ENCODE measurements around the gene ZNF530. TPM values are rescaled to one million over a fixed set of nuclear protein-coding genes. Genes with fewer than 3 reads are reported as not detected.

The ZNF530 gene
- total and polyA plus RNA-seq, 5 donors from 2014 or later: 1.5 to 7.8 (median 7.4) TPM

DNA sequence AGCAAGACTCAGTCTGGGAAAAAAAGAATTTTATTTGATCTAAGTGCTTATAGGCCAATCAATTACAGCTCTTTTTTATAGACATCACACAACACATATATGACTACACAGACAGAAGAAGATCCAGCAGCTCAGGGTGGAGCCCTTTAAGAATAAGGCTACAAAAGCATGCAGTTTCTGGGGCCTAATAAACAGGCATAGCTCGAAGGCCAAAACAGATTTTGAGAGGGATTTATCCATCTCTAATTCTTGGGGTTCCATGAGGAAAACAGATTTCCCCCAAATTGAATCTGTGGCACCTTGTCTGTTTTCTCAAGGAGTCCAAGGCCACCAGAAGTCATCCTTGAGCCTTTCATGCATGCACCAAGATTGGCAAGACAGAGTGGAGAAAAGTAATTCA is 36.1 kb upstream of the ZNF530 start:
- no peaks in the 10 kb centered on the region for H3K36me3 ChIP-seq (ENCODE audit: control insufficient read depth, insufficient read depth, low read length)
- H3K27ac ChIP-seq (ENCODE audit: insufficient read depth, low read length, poor library complexity, severe bottlenecking): no peak overlapping the region
- ATAC-seq (ENCODE audit: low read depth in 2 of 2): no peak
- H3K27me3 ChIP-seq (ENCODE audit: control insufficient read depth, insufficient read depth, low read length): peaks cover 5% of the 10 kb centered on the region
- H3K4me1 Mint-ChIP-seq: peaks cover 5 to 21% (median 11%) of the 10 kb centered on the region in 4 donors
- H3K4me3 ChIP-seq (ENCODE audit: low read depth, low read length): no peak overlapping the region
- H3K27ac Mint-ChIP-seq: no peak overlapping the region
- H3K9me3 Mint-ChIP-seq: peaks cover 2 to 73% (median 32%) of the 10 kb centered on the region in 7 donors
- H3K36me3 Mint-ChIP-seq: peaks cover 14% of the 10 kb centered on the region
- H3K27me3 Mint-ChIP-seq: no peaks in the 10 kb centered on the region
- DNase-seq: no peak
- peaks cover 17% of the 10 kb centered on the region for H3K4me1 ChIP-seq (ENCODE audit: control insufficient read depth, insufficient read depth, low read length, poor library complexity, severe bottlenecking)
- peaks cover 59% of the 10 kb centered on the region in 2 experiments for H3K9me3 ChIP-seq (ENCODE audit: control insufficient read depth in 2 of 2, low read length in 2 of 2)
- H3K4me3 Mint-ChIP-seq: no peak overlapping the region

DNA sequence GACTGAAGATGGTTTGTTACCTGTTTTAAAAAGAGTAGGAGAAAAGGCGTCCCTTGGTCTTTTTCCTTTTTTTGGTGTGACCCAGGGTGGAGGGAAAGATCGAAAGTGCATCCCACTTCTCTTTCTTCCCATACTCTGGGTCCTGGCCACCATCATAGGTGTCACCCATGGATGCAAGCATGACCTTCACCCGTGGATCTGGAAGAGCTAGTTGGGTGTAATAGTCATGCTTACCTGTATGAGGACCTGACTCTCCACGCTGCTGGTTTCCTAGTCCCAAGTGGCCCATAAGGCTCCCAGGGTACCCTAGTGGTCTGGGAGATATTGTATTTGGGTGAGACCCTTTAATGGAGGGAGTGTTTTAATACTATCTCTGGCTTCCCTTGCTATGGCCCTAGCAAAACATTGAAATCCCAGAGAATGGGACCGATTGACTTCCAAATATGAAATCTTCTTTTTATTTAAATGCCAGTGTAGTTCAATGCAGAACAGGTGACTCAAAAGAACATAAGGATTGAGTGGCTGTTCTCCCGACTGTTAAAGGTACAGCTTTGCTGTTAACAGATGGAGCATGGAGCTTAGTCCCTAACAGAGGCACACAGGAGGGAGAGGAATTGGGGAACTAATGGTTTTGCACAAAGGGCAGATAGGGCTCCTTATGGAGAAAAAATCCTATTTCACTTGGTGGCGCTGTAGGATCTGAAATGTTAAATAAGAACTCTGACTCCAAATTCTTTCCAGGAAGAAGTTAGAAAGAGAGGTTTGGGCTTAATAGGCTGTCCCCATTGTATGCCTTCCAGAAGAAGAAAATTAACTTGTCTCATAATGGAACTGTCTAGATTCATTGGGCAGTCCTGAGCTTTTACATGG is 33.1 kb upstream of the ZNF530 start:
- DNase-seq (peak in 1 of 3 donors; percentile 32), ATAC-seq (ENCODE audit: low read depth in 2 of 2) (no peak)
- Histone ChIP-seq H3K4me3 (ENCODE audit: low read depth, low read length) (no peak overlapping the region), H3K27ac (ENCODE audit: insufficient read depth, low read length, poor library complexity, severe bottlenecking) (no peak overlapping the region), H3K27me3 (ENCODE audit: control insufficient read depth, insufficient read depth, low read length) (peaks cover 3% of the 10 kb centered on the region), H3K9me3 (ENCODE audit: control insufficient read depth in 2 of 2, low read length in 2 of 2) (peaks cover 77 to 89% of the 10 kb centered on the region in 2 experiments), H3K4me1 (ENCODE audit: control insufficient read depth, insufficient read depth, low read length, poor library complexity, severe bottlenecking) (no peaks in the 10 kb centered on the region), H3K36me3 (ENCODE audit: control insufficient read depth, insufficient read depth, low read length) (no peaks in the 10 kb centered on the region)
- Mint-ChIP-seq H3K27me3 (no peaks in the 10 kb centered on the region), H3K27ac (no peak overlapping the region), H3K9me3 (peaks cover 4 to 83% (median 36%) of the 10 kb centered on the region in 7 donors), H3K4me1 (no peaks in the 10 kb centered on the region), H3K4me3 (no peak overlapping the region), H3K36me3 (peaks cover 13% of the 10 kb centered on the region)

GRCh38 chr19:57570707-57571106 is 29.0 kb upstream of the ZNF530 start:
- Mint-ChIP-seq H3K9me3 (peaks cover 0 to 87% (median 33%) of the 10 kb centered on the region in 7 donors), H3K36me3 (peaks cover 38% of the 10 kb centered on the region), H3K27ac (no peak overlapping the region), H3K27me3 (no peaks in the 10 kb centered on the region), H3K4me1 (peaks cover 0 to 4% (median 0%) of the 10 kb centered on the region in 4 donors), H3K4me3 (no peak overlapping the region)
- Histone ChIP-seq H3K4me3 (ENCODE audit: low read depth, low read length) (no peak overlapping the region), H3K36me3 (ENCODE audit: control insufficient read depth, insufficient read depth, low read length) (peaks cover 37% of the 10 kb centered on the region), H3K27ac (ENCODE audit: insufficient read depth, low read length, poor library complexity, severe bottlenecking) (no peak overlapping the region), H3K9me3 (ENCODE audit: control insufficient read depth in 2 of 2, low read length in 2 of 2) (peaks cover 85 to 100% of the 10 kb centered on the region in 2 experiments), H3K4me1 (ENCODE audit: control insufficient read depth, insufficient read depth, low read length, poor library complexity, severe bottlenecking) (no peaks in the 10 kb centered on the region), H3K27me3 (ENCODE audit: control insufficient read depth, insufficient read depth, low read length) (no peaks in the 10 kb centered on the region)
- ATAC-seq (ENCODE audit: low read depth in 2 of 2): no peak
- no peak for DNase-seq

- peaks cover 53% of the 10 kb centered on the region for H3K36me3 Mint-ChIP-seq
- H3K27me3 ChIP-seq (ENCODE audit: control insufficient read depth, insufficient read depth, low read length): no peaks in the 10 kb centered on the region
- H3K9me3 ChIP-seq (ENCODE audit: control insufficient read depth in 2 of 2, low read length in 2 of 2): peaks cover 84 to 99% of the 10 kb centered on the region in 2 experiments
- H3K27me3 Mint-ChIP-seq: no peaks in the 10 kb centered on the region
- peaks cover 51% of the 10 kb centered on the region for H3K36me3 ChIP-seq (ENCODE audit: control insufficient read depth, insufficient read depth, low read length)
- H3K4me3 Mint-ChIP-seq: no peak overlapping the region
- peak overlapping the region; percentile 13 for H3K4me3 ChIP-seq (ENCODE audit: low read depth, low read length)
- no peak for ATAC-seq (ENCODE audit: low read depth in 2 of 2)
- no peak overlapping the region for H3K27ac ChIP-seq (ENCODE audit: insufficient read depth, low read length, poor library complexity, severe bottlenecking)
- no peak overlapping the region for H3K27ac Mint-ChIP-seq
- no peaks in the 10 kb centered on the region for H3K4me1 ChIP-seq (ENCODE audit: control insufficient read depth, insufficient read depth, low read length, poor library complexity, severe bottlenecking)
- peaks cover 0 to 13% (median 6%) of the 10 kb centered on the region in 4 donors for H3K4me1 Mint-ChIP-seq
- H3K9me3 Mint-ChIP-seq: peaks cover 0 to 86% (median 36%) of the 10 kb centered on the region in 7 donors
- no peak for DNase-seq
Measured at GRCh38 chr19:57572415-57572947, 27.2 kb upstream of the ZNF530 start.

- no peak overlapping the region for H3K27ac ChIP-seq (ENCODE audit: insufficient read depth, low read length, poor library complexity, severe bottlenecking)
- Mint-ChIP-seq H3K27ac (no peak overlapping the region), H3K9me3 (peaks cover 0 to 69% (median 29%) of the 10 kb centered on the region in 7 donors), H3K4me1 (peaks cover 5 to 29% (median 13%) of the 10 kb centered on the region in 4 donors), H3K27me3 (no peaks in the 10 kb centered on the region), H3K4me3 (peak overlapping the region in 3 of 4 donors; percentile 12 to 54 (median 46)), H3K36me3 (peaks cover 51% of the 10 kb centered on the region)
- ATAC-seq (ENCODE audit: low read depth in 2 of 2) (no peak), DNase-seq (no peak)
- H3K4me1 ChIP-seq (ENCODE audit: control insufficient read depth, insufficient read depth, low read length, poor library complexity, severe bottlenecking): peaks cover 14% of the 10 kb centered on the region
- peaks cover 57 to 72% of the 10 kb centered on the region in 2 experiments for H3K9me3 ChIP-seq (ENCODE audit: control insufficient read depth in 2 of 2, low read length in 2 of 2)
- no peaks in the 10 kb centered on the region for H3K27me3 ChIP-seq (ENCODE audit: control insufficient read depth, insufficient read depth, low read length)
- H3K4me3 ChIP-seq (ENCODE audit: low read depth, low read length): no peak overlapping the region
- peaks cover 51% of the 10 kb centered on the region for H3K36me3 ChIP-seq (ENCODE audit: control insufficient read depth, insufficient read depth, low read length)
Measured at GRCh38 chr19:57576661-57577060, 23.0 kb upstream of the ZNF530 start.

DNA sequence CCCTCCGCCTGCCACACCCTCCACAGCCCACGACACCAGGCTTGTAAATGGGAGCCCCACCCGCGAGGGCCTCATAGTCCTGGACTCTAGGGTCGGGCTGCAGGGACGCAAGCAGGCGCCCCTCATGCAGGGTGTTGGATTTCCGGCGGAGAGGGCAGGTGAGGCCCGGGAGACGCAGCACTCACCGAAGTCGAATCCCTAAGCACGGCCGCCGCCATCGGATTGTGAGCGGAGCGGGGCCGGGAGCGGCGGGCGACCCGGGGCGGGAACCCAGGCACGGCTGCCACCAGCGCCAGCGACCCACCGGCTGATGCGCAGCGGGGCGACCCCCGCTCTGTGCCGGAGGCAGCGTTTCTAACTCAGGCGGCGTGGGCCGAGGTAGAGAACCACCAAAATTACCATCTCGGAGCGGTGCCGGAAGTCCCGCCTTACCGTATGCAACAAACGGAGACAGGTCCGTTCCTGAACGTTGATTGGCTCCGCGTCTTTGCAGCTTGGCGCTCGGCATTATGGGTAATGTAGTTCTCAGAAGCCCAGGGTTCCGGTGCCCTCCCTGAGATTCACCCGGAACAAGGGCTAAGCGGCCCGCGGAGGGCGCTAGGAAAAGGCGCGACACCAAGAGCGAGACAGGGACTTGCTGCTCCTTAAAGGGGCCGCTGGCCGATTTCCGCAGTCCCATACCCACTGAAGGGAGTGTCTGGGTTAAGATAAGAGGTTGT is 21.0 kb upstream of the ZNF530 start, which contains the start of gene ZNF416:
ZNF416 (minus strand) TSS at position 425 of the 719 bp plus-strand sequence; CDS start at position 218, 207 bp downstream.
- DNase-seq (peak; percentile 94 to 99 (median 97)), ATAC-seq (ENCODE audit: low read depth in 2 of 2) (peak; percentile 99)
- Mint-ChIP-seq H3K27me3 (no peaks in the 10 kb centered on the region), H3K36me3 (peaks cover 41% of the 10 kb centered on the region), H3K9me3 (peaks cover 0 to 59% (median 30%) of the 10 kb centered on the region in 7 donors), H3K27ac (peak within 1 kb of the TSS; percentile 76 to 86 (median 83)), H3K4me3 (peak within 1 kb of the TSS; percentile 86 to 90 (median 88)), H3K4me1 (peaks cover 5 to 35% (median 14%) of the 10 kb centered on the region in 4 donors)
- peaks cover 35% of the 10 kb centered on the region for H3K36me3 ChIP-seq (ENCODE audit: control insufficient read depth, insufficient read depth, low read length)
- no peaks in the 10 kb centered on the region for H3K27me3 ChIP-seq (ENCODE audit: control insufficient read depth, insufficient read depth, low read length)
- H3K27ac ChIP-seq (ENCODE audit: insufficient read depth, low read length, poor library complexity, severe bottlenecking): peak within 1 kb of the TSS; percentile 76
- H3K4me3 ChIP-seq (ENCODE audit: low read depth, low read length): peak within 1 kb of the TSS; percentile 80
- peaks cover 41 to 63% of the 10 kb centered on the region in 2 experiments for H3K9me3 ChIP-seq (ENCODE audit: control insufficient read depth in 2 of 2, low read length in 2 of 2)
- peaks cover 18% of the 10 kb centered on the region for H3K4me1 ChIP-seq (ENCODE audit: control insufficient read depth, insufficient read depth, low read length, poor library complexity, severe bottlenecking)

GRCh38 chr19:57583104-57583520 is 16.6 kb upstream of the ZNF530 start:
- peaks cover 35% of the 10 kb centered on the region for H3K36me3 Mint-ChIP-seq
- peaks cover 11% of the 10 kb centered on the region for H3K36me3 ChIP-seq (ENCODE audit: control insufficient read depth, insufficient read depth, low read length)
- H3K9me3 Mint-ChIP-seq: peaks cover 0 to 63% (median 16%) of the 10 kb centered on the region in 7 donors
- peak overlapping the region; percentile 52 for H3K27ac ChIP-seq (ENCODE audit: insufficient read depth, low read length, poor library complexity, severe bottlenecking)
- H3K4me1 Mint-ChIP-seq: peaks cover 10 to 38% (median 18%) of the 10 kb centered on the region in 4 donors
- peak overlapping the region in 1 of 3 donors; percentile 38 for H3K27ac Mint-ChIP-seq
- ATAC-seq (ENCODE audit: low read depth in 2 of 2) (no peak), DNase-seq (no peak)
- H3K27me3 ChIP-seq (ENCODE audit: control insufficient read depth, insufficient read depth, low read length): no peaks in the 10 kb centered on the region
- H3K4me1 ChIP-seq (ENCODE audit: control insufficient read depth, insufficient read depth, low read length, poor library complexity, severe bottlenecking): peaks cover 22% of the 10 kb centered on the region
- H3K4me3 Mint-ChIP-seq: peak overlapping the region in 2 of 4 donors; percentile 89 to 95
- H3K9me3 ChIP-seq (ENCODE audit: control insufficient read depth in 2 of 2, low read length in 2 of 2): peaks cover 24 to 56% of the 10 kb centered on the region in 2 experiments
- no peaks in the 10 kb centered on the region for H3K27me3 Mint-ChIP-seq
- H3K4me3 ChIP-seq (ENCODE audit: low read depth, low read length): no peak overlapping the region

Data from CD4-positive, CD25-positive, alpha-beta regulatory T cell (primary cell).